ENCODE results near the gene XRCC1. TPM values are rescaled to one million over a fixed set of nuclear protein-coding genes. Genes with fewer than 3 reads are reported as not detected.

Gene XRCC1
- total and polyA plus RNA-seq, 9 of the 15 experiments (the other 6 are each of a cell fraction or from before 2014, with no cell fraction given) = 1.5 to 36.9 (median 24.9) TPM

GRCh38 chr19:43532962-43533545 lies 42.3 kb downstream of the XRCC1 start, which contains the start of gene ZNF575 (continued):
- TF ChIP-seq FOXM1 (IDR thresholded peaks at IDR 0.05; ENCODE audit: low read depth) (no peak), FOXM1 (CRISPR knock-in tag; IDR thresholded peaks at IDR 0.05; ENCODE audit: low read depth) (no peak), ZNF140 (CRISPR knock-in tag; IDR thresholded peaks at IDR 0.05) (no peak), PTTG1 (tag; IDR thresholded peaks at IDR 0.05; ENCODE audit: low read depth) (no peak), NFIC (IDR thresholded peaks at IDR 0.05) (no peak; the same call in 1 of the 2 replicates), TRIM24 (IDR thresholded peaks at IDR 0.05) (peak in 1 of 2 experiments; percentile 59; a peak in 1 of 4 replicates), THRB (CRISPR knock-in tag; conservative IDR thresholded peaks at IDR 0.05) (no peak), CBX3 (IDR thresholded peaks at IDR 0.05; ENCODE audit: borderline replicate concordance in 1 of 2, low read length in 2 of 2) (no peak), KLF10 (CRISPR knock-in tag; IDR thresholded peaks at IDR 0.05) (no peak), HOMEZ (CRISPR knock-in tag; IDR thresholded peaks at IDR 0.05) (no peak), GATA2 (CRISPR knock-in tag; IDR thresholded peaks at IDR 0.05) (no peak), RAD21 (CRISPR knock-in tag; conservative IDR thresholded peaks at IDR 0.05 in 1 of 2, IDR thresholded peaks at IDR 0.05 in 1 of 2) (no peak), PHB (CRISPR knock-in tag; IDR thresholded peaks at IDR 0.05) (no peak), KDM1A (IDR thresholded peaks at IDR 0.05) (peak in 1 of 2 experiments; percentile 49; a peak in 3 of 4 replicates), RCOR1 (IDR thresholded peaks at IDR 0.05; ENCODE audit: borderline replicate concordance in 1 of 2, low read depth in 2 of 2, low read length in 2 of 2) (peak in 1 of 2 experiments; percentile 56; a peak in 2 of 4 replicates), ZNF316 (IDR thresholded peaks at IDR 0.05) (peak; percentile 78), SIRT6 (IDR thresholded peaks at IDR 0.05; ENCODE audit: low read depth, low read length) (no peak), NFE2 (IDR thresholded peaks at IDR 0.05; ENCODE audit: low read depth) (no peak), FIP1L1 (IDR thresholded peaks at IDR 0.05; ENCODE audit: low read depth, low read length, poor library complexity, severe bottlenecking) (peak; percentile 82), ZNF584 (CRISPR knock-in tag; IDR thresholded peaks at IDR 0.05; ENCODE audit: low read depth) (no peak), DIDO1 (tag; IDR thresholded peaks at IDR 0.05; ENCODE audit: low read depth) (no peak), ZKSCAN3 (CRISPR knock-in tag; IDR thresholded peaks at IDR 0.05) (no peak), SREBF2 (CRISPR knock-in tag; IDR thresholded peaks at IDR 0.05) (no peak), POLR2G (IDR thresholded peaks at IDR 0.05; ENCODE audit: low read depth, low read length) (peak; percentile 73), ZNF282 (CRISPR knock-in tag; IDR thresholded peaks at IDR 0.05) (no peak), ZFP1 (CRISPR knock-in tag; IDR thresholded peaks at IDR 0.05) (no peak), NCOA1 (IDR thresholded peaks at IDR 0.05; ENCODE audit: low read depth) (no peak), HNRNPK (IDR thresholded peaks at IDR 0.05; ENCODE audit: low read depth, low read length, poor library complexity, severe bottlenecking) (no peak), ESRRB (CRISPR knock-in tag; IDR thresholded peaks at IDR 0.05; ENCODE audit: borderline replicate concordance) (no peak), TSC22D4 (tag; IDR thresholded peaks at IDR 0.05) (no peak), ZNF165 (CRISPR knock-in tag; IDR thresholded peaks at IDR 0.05; ENCODE audit: borderline replicate concordance) (no peak)
